ENCODE measurements around the gene PSTPIP2.
"Not testable (repeated sequence)": the region's sequence is repeated elsewhere in the genome, so short reads cannot be mapped to it uniquely, and the experiment has no call there.

Gene PSTPIP2

GRCh38 chr18:45959484-45959883 lies 112.6 kb downstream of the PSTPIP2 start:
- DNase-seq; in situ Hi-C loops (cut with HindIII; ENCODE audit: low pct_ligation_motif_present, low pct_unique_long_range_greater_than_20kb, low sequenced_read_pairs): not testable (repeated sequence)

- DNase-seq: peak; percentile 66
- in situ Hi-C loops (cut with HindIII; ENCODE audit: low pct_ligation_motif_present, low pct_unique_long_range_greater_than_20kb, low sequenced_read_pairs): no loop called here
Measured at GRCh38 chr18:45958730-45959129, 113.3 kb downstream of the PSTPIP2 start.

- in situ Hi-C loops (cut with HindIII; ENCODE audit: low pct_ligation_motif_present, low pct_unique_long_range_greater_than_20kb, low sequenced_read_pairs): no loop called here
- no peak for DNase-seq
Measured at GRCh38 chr18:45958027-45958426, 114.0 kb downstream of the PSTPIP2 start.

GRCh38 chr18:45957100-45957499 lies 115.0 kb downstream of the PSTPIP2 start:
- in situ Hi-C loops (cut with HindIII; ENCODE audit: low pct_ligation_motif_present, low pct_unique_long_range_greater_than_20kb, low sequenced_read_pairs): no loop called here
- peak; percentile 22 for DNase-seq

GRCh38 chr18:45954070-45954934 lies 117.8 kb downstream of the PSTPIP2 start:
- in situ Hi-C loops (cut with HindIII; ENCODE audit: low pct_ligation_motif_present, low pct_unique_long_range_greater_than_20kb, low sequenced_read_pairs): no loop called here
- peak; percentile 82 for DNase-seq

- in situ Hi-C loops (cut with HindIII; ENCODE audit: low pct_ligation_motif_present, low pct_unique_long_range_greater_than_20kb, low sequenced_read_pairs): no loop called here
- peak; percentile 82 for DNase-seq
Measured at GRCh38 chr18:45951016-45951714, 120.9 kb downstream of the PSTPIP2 start.

- no peak for DNase-seq
- in situ Hi-C loops (cut with HindIII; ENCODE audit: low pct_ligation_motif_present, low pct_unique_long_range_greater_than_20kb, low sequenced_read_pairs): no loop called here
Measured at GRCh38 chr18:45945669-45946068, 126.4 kb downstream of the PSTPIP2 start.

- in situ Hi-C loops (cut with HindIII; ENCODE audit: low pct_ligation_motif_present, low pct_unique_long_range_greater_than_20kb, low sequenced_read_pairs): no loop called here
- no peak for DNase-seq
Measured at GRCh38 chr18:45940724-45941123, 131.3 kb downstream of the PSTPIP2 start.

GRCh38 chr18:45939236-45939635 lies 132.8 kb downstream of the PSTPIP2 start:
- DNase-seq: no peak
- in situ Hi-C loops (cut with HindIII; ENCODE audit: low pct_ligation_motif_present, low pct_unique_long_range_greater_than_20kb, low sequenced_read_pairs): no loop called here

- in situ Hi-C loops (cut with HindIII; ENCODE audit: low pct_ligation_motif_present, low pct_unique_long_range_greater_than_20kb, low sequenced_read_pairs): no loop called here
Measured at GRCh38 chr18:45938488-45938935, 133.5 kb downstream of the PSTPIP2 start.

GRCh38 chr18:45935591-45936335 lies 136.3 kb downstream of the PSTPIP2 start:
- peak; percentile 64 for DNase-seq
- in situ Hi-C loops (cut with HindIII; ENCODE audit: low pct_ligation_motif_present, low pct_unique_long_range_greater_than_20kb, low sequenced_read_pairs): no loop called here

More at GRCh38 chr18:45938488-45938935, 133.5 kb downstream of the PSTPIP2 start:
- DNase-seq: no peak
